C1 segment of cervical spinal cord (tissue), 14 donors: ENCODE results near the gene SCAI.
"Not testable (repeated sequence)": the region's sequence is repeated elsewhere in the genome, so short reads cannot be mapped to it uniquely, and the experiment has no call there.

ENCODE experiments used
- DNase-seq, 14 donors: peaks; one replicate each; lab custom pipeline; 2025; lab: John Stamatoyannopoulos, UW

Gene SCAI

GRCh38 chr9:125038166-125038565 is 105.2 kb downstream of the SCAI start:
- DNase-seq = no peak

- no peak for DNase-seq
Measured at GRCh38 chr9:125028041-125028440, 115.3 kb downstream of the SCAI start.

- DNase-seq = no peak
Measured at GRCh38 chr9:125024917-125025316, 118.4 kb downstream of the SCAI start.

DNA sequence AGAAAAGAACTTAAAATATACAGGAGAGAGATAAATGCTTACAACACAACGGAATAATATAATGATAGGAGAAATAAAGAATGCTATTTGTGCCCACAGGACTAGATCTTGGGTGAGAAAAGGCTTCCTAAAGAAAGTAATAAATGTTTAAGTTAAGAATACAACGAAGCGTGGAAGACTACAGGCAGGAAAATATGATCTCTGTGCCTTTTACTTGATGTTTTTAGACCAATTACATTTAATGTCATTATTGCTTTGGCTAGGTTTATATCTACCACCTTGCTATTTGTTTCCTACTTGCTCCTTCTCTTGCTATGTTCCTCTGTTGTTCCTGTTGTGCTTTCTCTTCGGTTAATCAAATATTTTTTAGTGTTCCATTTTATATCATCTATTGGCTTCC is 122.3 kb downstream of the SCAI start:
- DNase-seq = no peak

DNA sequence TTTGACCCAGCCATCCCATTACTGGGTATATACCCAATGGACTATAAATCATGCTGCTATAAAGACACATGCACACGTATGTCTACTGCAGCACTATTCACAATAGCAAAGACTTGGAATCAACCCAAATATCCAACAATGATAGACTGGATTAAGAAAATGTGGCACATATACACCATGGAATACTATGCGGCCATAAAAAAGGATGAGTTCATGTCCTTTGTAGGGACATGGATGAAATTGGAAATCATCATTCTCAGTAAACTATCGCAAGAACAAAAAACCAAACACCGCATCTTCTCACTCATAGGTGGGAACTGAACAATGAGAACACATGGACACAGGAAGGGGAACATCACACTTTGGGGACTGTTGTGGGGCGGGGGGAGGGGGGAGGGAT is 127.7 kb downstream of the SCAI start:
- DNase-seq = not testable (repeated sequence)

DNA sequence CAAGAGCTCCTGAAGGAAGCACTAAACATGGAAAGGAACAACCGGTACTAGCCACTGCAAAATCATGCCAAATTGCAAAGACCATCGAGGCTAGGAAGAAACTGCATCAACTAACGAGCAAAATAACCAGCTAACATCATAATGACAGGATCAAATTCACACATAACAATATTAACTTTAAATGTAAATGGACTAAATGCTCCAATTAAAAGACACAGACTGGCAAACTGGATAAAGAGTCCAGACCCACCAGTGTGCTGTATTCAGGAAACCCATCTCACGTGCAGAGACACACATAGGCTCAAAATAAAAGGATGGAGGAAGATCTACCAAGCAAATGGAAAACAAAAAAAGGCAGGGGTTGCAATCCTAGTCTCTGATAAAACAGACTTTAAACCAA is 131.3 kb downstream of the SCAI start:
- not testable (repeated sequence) for DNase-seq

DNA sequence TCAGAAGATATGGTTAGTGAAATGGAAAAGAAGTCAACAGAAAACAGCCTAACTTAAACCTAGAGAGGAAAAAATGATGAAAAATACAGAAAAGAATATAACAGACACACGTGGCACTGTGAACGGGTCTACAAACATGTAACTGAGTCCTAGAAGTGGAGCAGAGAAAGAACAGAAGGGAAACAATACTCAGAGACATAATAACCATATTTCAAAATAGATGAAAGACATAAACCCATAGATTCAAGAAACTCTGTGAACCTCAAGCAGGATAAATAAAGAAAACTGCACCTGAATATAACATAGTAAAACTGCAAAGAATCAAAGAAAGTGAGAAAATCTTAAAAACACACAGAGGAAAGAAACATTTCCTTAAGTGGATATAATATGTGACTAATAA is 134.7 kb downstream of the SCAI start:
- no peak for DNase-seq

DNA sequence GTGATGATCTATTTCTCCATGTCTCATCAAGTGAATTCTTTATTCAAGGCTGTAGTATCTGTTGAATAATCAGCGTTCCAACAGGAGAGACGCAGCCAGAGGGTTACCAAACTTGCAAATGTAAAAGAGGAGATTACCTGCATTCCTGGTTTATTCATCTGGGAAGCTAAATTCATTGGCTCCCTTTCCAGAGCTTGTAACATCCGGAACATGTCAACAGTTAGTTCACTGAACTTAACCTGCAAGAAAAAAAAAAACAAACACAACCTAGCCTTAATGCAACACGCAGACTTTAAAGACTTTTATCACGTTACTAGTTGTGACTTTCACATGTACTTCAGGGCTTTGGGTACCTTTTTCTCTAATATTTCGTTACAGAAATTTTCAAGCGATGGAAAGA is 140.0 kb downstream of the SCAI start:
- DNase-seq = no peak

- no peak for DNase-seq
Measured at GRCh38 chr9:124983698-124984097, 159.6 kb downstream of the SCAI start.

- no peak for DNase-seq
Measured at GRCh38 chr9:124980431-124980830, 162.9 kb downstream of the SCAI start.

DNA sequence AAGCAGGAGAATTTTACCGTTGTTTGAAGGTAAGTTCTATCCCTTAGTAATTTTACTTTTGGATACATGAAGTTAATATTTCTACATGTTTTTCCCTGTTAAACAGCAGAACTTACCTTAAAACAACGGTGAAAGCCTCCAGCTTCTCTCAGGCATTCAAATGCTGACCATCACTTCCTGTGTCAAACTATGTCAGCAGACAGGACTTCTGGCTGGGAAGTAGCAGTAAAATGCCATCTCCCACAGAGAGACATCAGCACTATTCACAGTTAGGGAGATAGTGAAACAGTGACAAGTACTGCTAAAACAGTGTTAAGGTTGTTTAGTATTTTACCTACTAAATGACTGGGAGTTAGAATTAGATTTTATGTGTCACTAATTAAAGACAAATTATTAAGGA is 168.2 kb downstream of the SCAI start:
- no peak for DNase-seq

GRCh38 chr9:124973807-124974206 is 169.5 kb downstream of the SCAI start:
- no peak for DNase-seq

GRCh38 chr9:124972241-124972770 is 171.0 kb downstream of the SCAI start:
- no peak for DNase-seq

- no peak for DNase-seq
Measured at GRCh38 chr9:124969401-124969800, 173.9 kb downstream of the SCAI start.

DNA sequence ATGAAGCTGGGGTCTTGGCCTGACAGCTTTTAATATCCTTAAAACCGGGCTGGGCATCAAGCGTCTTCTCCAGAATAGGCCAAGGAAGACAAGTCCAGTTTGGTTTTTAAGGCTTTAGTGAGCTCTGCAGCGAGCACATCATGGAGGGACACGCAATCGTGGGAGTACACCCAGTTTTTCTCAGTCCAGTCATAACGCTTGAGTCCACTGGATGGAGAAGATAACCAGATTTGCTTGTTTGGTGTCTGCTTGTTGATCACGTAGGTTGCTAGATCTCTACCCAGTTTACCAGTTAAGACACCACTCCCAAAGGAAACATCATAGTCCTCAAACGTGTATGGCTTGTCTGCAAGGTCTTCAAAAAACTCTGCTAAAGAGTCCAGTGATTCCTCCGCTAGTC is 175.1 kb downstream of the SCAI start:
- no peak for DNase-seq

- not testable (repeated sequence) for DNase-seq
Measured at GRCh38 chr9:124965775-124966568, 177.4 kb downstream of the SCAI start.

DNA sequence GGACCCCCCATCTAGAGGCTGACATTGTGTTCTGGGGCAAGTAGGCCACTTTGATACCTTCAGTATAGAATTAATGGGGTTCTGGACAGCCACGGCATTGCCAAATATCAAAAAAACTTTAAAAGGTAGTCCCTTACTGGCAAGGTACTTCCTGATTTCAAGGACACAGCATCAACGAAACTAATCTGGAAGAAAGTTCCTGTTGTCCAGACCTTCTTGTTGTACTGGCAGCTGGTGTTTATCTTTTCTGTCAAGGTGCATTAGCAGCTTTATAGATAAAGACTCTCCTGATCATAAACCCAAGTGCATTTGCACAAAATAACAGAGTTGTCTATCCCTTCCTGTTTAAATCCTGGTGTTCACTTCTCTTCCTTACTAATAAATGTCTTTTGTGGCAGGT is 178.7 kb downstream of the SCAI start:
- no peak for DNase-seq

DNA sequence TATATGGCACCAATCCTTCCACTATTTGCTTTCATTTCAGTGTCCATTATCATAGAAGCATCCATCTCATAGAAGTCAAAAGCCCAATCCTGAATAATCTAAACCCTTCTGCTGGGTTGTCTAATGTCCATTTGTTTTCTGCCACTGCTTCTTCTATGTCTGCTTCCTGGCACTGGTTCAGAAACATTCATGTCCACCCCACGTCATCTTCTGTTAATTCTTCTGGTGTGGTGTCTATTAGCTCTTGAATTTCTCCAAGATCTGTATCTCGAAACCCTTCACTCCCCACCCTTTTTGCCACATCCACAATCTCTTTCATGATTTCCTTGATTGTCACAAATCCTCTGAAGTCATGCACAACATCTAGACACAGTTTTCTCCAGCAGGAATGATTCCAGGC is 179.3 kb downstream of the SCAI start:
- DNase-seq = no peak

- DNase-seq = no peak
Measured at GRCh38 chr9:124960409-124960752, 182.9 kb downstream of the SCAI start.

DNA sequence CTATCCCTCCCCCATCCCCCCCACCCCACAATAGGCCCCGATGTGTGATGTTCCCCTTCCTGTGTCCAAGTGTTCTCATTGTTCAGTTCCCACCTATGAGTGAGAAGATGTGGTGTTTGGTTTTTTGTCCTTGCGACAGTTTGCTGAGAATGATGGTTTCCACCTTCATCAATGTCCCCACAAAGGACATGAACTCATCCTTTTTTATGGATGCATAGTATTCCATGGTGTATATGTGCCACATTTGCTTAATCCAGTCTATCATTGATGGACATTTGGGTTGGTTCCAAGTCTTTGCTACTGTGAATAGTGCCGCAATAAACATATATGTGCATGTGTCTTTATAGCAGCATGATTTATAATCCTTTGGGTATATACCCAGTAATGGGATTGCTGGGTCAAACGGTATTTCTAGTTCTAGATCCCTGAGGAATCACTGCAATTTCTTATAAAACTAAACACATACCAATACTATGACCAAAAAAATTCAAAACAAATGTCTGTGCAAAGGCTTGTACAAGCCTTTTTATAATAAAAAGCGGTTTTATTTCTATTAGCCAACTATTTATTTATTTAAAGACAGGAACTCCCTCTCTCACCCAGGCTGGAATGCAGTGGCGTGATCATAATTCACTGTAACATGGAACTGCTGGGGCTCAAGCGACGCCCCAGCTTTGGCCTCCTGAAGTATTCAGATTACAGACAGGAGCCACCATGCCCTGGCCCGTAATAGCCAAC is 183.5 kb downstream of the SCAI start:
- DNase-seq = not testable (repeated sequence)

DNA sequence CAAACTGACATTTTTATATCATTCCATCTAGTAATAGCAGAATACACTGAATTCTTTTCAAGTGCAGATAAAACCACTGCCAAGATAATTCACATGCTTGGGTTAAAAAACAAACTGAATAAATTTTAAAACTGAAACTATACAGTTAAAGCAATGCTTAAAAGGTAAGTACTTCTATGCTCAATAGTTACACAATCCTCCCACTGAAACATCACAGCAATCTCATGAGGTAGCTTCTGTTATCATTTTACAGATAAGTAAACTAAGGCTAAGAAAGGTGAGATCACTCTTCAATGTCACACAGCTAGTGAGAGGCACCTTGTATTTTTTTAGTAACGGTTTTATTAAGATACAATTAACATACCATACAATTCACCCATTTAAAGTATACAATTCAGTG is 189.1 kb downstream of the SCAI start:
- DNase-seq = no peak

- DNase-seq = no peak
Measured at GRCh38 chr9:124950050-124950718, 193.1 kb downstream of the SCAI start.
